Measurements from ENCODE around the gene EIF3K. TPM values are rescaled to one million over a fixed set of nuclear protein-coding genes. Genes with fewer than 3 reads are reported as not detected.

EIF3K gene
- total RNA-seq, 4 donors from 2014 or later = 417 to 543 (median 453) TPM

DNA sequence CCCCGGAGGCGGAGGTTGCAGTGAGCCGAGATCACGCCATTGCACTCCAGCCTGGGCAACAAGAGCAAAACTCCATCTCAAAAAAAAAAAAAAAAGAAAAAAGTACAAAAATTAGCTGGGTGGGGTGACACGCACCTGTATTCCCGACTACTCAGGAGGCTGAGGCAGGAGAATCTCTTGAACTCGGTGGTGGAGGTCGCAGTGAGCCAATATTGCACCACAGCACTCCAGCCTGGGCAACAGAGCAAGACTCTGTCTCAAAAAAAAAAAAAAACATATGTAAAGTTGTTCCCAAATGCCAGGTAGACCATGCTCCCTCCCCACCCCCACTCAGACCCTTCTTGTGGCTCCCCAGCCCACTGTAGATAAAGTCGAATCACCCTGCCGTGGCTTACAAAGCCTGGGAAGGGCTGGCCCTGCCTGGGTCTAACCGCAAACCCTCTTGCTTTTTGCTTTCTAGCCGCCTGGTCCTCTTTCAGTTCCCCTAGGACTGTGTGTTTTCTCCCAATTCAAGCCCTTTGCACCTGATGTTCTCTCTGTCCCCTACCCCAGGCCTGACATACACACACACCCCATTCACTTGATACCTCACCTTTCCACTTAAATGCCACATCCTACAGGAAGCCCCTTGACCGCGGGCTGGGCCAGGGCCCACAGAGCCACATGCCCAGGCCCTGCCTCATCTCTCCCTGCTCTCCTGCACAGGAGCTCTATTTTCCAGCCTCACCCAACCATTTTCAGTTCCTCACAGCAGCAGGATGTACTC, 35.6 kb upstream of the EIF3K start:
- H3K4me3 ChIP-seq (ENCODE audit: low read depth, poor library complexity, severe bottlenecking) = no peak overlapping the region
- no peak for DNase-seq (ENCODE audit: low spot score in 2 of 2)
- TF ChIP-seq, protein P1, sequence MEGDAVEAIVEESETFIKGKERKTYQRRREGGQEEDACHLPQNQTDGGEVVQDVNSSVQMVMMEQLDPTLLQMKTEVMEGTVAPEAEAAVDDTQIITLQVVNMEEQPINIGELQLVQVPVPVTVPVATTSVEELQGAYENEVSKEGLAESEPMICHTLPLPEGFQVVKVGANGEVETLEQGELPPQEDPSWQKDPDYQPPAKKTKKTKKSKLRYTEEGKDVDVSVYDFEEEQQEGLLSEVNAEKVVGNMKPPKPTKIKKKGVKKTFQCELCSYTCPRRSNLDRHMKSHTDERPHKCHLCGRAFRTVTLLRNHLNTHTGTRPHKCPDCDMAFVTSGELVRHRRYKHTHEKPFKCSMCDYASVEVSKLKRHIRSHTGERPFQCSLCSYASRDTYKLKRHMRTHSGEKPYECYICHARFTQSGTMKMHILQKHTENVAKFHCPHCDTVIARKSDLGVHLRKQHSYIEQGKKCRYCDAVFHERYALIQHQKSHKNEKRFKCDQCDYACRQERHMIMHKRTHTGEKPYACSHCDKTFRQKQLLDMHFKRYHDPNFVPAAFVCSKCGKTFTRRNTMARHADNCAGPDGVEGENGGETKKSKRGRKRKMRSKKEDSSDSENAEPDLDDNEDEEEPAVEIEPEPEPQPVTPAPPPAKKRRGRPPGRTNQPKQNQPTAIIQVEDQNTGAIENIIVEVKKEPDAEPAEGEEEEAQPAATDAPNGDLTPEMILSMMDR (IDR thresholded peaks at IDR 0.05) = no peak
- no peak for TF ChIP-seq POLR2A (IDR thresholded peaks at IDR 0.05)
- WGBS, 2 donors = 88 to 93% methylated on average over 14 of the region's 14 CpGs
- intact Hi-C loops (cut with DNase I; ENCODE audit: low total_unique reads) = no loop called here

DNA sequence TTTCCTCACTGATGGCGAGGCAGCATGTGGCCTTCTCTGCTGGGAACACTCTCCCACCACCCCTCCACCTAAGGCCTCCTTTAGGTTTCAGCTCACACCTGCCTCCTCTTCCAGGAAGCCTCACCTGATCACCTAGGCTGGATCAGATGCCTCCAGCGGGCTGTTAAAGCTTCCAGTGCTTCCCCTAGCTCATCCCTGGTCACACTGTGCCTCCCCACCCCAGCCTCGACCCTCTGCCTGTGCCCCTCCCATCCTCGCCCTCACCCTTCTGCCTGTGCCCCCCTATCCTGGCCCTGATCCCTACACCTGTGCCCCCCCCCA, 35.0 kb upstream of the EIF3K start:
- WGBS, 2 donors = 85% methylated on average over 4 of the region's 4 CpGs
- H3K4me3 ChIP-seq (ENCODE audit: low read depth, poor library complexity, severe bottlenecking) = no peak overlapping the region
- intact Hi-C loops (cut with DNase I; ENCODE audit: low total_unique reads) = no loop called here
- DNase-seq (ENCODE audit: low spot score in 2 of 2) = no peak
- TF ChIP-seq POLR2A (IDR thresholded peaks at IDR 0.05) = no peak
- TF ChIP-seq, protein P1 (IDR thresholded peaks at IDR 0.05) = no peak

DNA sequence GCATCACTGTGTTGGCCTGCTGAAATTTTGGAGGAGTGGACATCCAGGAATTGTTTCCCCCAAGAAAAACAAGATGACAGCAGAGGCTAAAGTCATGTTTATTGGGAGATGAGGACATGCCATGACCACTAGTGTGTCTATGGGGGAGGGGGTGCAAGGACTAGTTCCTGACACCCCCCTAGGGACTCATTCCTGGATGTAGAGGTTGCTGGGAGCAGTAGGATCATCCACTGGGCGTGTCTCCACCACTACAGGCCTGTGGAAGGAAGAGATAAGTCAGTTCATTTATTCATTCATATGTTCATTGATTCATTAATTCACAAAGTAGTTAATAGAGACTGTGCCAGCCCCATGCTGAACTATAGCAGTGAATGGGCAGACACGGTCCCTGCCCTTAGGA, 31.4 kb upstream of the EIF3K start:
- 86 to 88% methylated on average over 2 of the region's 2 CpGs for WGBS, 2 donors
- TF ChIP-seq POLR2A (IDR thresholded peaks at IDR 0.05) = no peak
- TF ChIP-seq, protein P1 (IDR thresholded peaks at IDR 0.05) = no peak
- H3K4me3 ChIP-seq (ENCODE audit: low read depth, poor library complexity, severe bottlenecking) = no peak overlapping the region
- no peak for DNase-seq (ENCODE audit: low spot score in 2 of 2)
- intact Hi-C loops (cut with DNase I; ENCODE audit: low total_unique reads) = no loop called here

DNA sequence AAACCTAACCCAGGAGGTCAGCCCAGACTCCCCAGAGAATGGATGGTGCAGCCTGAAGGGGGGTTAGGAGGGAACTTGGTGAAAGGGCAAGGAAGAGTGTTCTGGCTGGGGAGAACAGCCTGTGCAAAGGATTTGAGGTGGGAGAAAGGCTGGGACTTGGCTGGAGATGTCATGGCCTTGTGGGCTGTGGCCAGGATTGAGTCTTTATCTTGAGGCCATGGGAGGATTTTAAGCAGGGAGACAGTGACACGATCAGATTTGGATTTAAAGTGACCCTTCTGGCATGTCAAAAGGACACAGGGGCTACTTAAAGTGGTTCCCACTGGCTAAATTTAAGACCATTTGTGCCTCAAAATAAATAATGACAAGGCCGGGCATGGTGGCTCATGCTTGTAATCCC, 30.9 kb upstream of the EIF3K start:
- WGBS, 2 donors = 84 to 85% methylated on average over 2 of the region's 2 CpGs
- no peak for DNase-seq (ENCODE audit: low spot score in 2 of 2)
- TF ChIP-seq POLR2A (IDR thresholded peaks at IDR 0.05) = no peak
- TF ChIP-seq, protein P1 (IDR thresholded peaks at IDR 0.05) = no peak
- H3K4me3 ChIP-seq (ENCODE audit: low read depth, poor library complexity, severe bottlenecking) = no peak overlapping the region
- intact Hi-C loops (cut with DNase I; ENCODE audit: low total_unique reads) = no loop called here

DNA sequence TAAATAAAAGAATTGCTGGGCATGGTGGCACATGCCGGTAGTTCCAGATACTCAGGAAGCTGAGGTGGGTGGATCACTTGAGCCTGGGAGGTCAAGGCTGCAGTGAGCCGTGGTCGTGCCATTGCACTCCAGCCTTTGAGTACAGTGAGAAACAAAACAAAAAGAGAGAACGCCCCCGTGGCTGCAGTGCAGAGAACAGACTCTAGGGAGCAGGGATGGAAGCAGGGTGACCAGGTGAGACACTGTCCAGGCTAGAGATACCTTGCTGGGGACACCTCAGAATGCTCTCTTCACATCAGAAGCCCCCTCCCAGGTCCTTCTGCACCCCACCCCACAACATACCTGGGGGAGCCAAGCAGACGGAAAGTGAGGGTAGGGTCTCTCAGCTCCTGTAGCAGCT, 26.0 kb upstream of the EIF3K start:
- H3K4me3 ChIP-seq (ENCODE audit: low read depth, poor library complexity, severe bottlenecking) = no peak overlapping the region
- intact Hi-C loops (cut with DNase I; ENCODE audit: low total_unique reads) = no loop called here
- DNase-seq (ENCODE audit: low spot score in 2 of 2) = no peak
- 80 to 83% methylated on average over 6 of the region's 6 CpGs for WGBS, 2 donors
- TF ChIP-seq, protein P1 (IDR thresholded peaks at IDR 0.05) = no peak
- TF ChIP-seq POLR2A (IDR thresholded peaks at IDR 0.05) = no peak
